ENCODE measurements around the gene MRPS34.
A peak's percentile ranks its signal among the peaks of the same experiment; 100 is the strongest.

- peak in 2 of 3 experiments; percentile 15 to 29 for TF ChIP-seq CTCF (optimal IDR thresholded peaks at IDR 0.05 in 1 of 3, IDR thresholded peaks at IDR 0.05 in 1 of 3, conservative IDR thresholded peaks at IDR 0.05 in 1 of 3; ENCODE audit: extremely low read depth in 1 of 3, insufficient read depth in 2 of 3, low read length in 3 of 3)
- no peak for TF ChIP-seq EZH2 (IDR thresholded peaks at IDR 0.05; ENCODE audit: low read length)
Observed at GRCh38 chr16:1781758-1782407, 8.9 kb upstream of the MRPS34 start.

Data from keratinocyte (primary cell).